Measurements from ENCODE around the gene TMEM94. TPM values are rescaled to one million over a fixed set of nuclear protein-coding genes. Genes with fewer than 3 reads are reported as not detected.

TMEM94 gene
- total RNA-seq, 4 donors from 2014 or later: 128 to 708 (median 280) TPM

- TF ChIP-seq EP300 (IDR thresholded peaks at IDR 0.05; ENCODE audit: low read depth) (no peak), POLR2A (IDR thresholded peaks at IDR 0.05) (no peak), POLR2AphosphoS5 (IDR thresholded peaks at IDR 0.05) (no peak)
- TF ChIP-seq, protein P1, sequence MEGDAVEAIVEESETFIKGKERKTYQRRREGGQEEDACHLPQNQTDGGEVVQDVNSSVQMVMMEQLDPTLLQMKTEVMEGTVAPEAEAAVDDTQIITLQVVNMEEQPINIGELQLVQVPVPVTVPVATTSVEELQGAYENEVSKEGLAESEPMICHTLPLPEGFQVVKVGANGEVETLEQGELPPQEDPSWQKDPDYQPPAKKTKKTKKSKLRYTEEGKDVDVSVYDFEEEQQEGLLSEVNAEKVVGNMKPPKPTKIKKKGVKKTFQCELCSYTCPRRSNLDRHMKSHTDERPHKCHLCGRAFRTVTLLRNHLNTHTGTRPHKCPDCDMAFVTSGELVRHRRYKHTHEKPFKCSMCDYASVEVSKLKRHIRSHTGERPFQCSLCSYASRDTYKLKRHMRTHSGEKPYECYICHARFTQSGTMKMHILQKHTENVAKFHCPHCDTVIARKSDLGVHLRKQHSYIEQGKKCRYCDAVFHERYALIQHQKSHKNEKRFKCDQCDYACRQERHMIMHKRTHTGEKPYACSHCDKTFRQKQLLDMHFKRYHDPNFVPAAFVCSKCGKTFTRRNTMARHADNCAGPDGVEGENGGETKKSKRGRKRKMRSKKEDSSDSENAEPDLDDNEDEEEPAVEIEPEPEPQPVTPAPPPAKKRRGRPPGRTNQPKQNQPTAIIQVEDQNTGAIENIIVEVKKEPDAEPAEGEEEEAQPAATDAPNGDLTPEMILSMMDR (IDR thresholded peaks at IDR 0.05): no peak
- H3K27ac ChIP-seq: peak overlapping the region in 3 of 4 donors; percentile 44 to 93 (median 87)
- no peaks in the 10 kb centered on the region for H3K36me3 ChIP-seq
- peaks cover 32 to 56% (median 48%) of the 10 kb centered on the region in 4 donors for H3K4me1 ChIP-seq
- intact Hi-C loops (cut with DNase I; ENCODE audit: low total_unique reads): loop anchor here (5.0 kb wide), 1 partner anchor 86 kb away; no protein-coding TSS in a partner anchor
- H3K4me3 ChIP-seq: peak overlapping the region in 1 of 4 donors; percentile 96
- no peaks in the 10 kb centered on the region for H3K27me3 ChIP-seq
- no peak for DNase-seq
- in situ Hi-C loops (cut with MboI; ENCODE audit: low pct_ligation_motif_present in 1 of 4, low pct_unique_long_range_greater_than_20kb in 1 of 4, low sequenced_read_pairs in 3 of 4): loop anchor here in 1 of 4 donors (10.0 kb wide), 1 partner anchor 88 kb away; no protein-coding TSS in a partner anchor
- no peaks in the 10 kb centered on the region for H3K9me3 ChIP-seq
- WGBS, 2 donors (ENCODE audit: low coverage in 1 of 2): 65% methylated on average over 10 of the region's 10 CpGs; no CpG with 5 or more reads in 1 of the 2 donors
These were observed 56.6 kb downstream of the TMEM94 start for GRCh38 chr17:75512926-75513640.

DNA sequence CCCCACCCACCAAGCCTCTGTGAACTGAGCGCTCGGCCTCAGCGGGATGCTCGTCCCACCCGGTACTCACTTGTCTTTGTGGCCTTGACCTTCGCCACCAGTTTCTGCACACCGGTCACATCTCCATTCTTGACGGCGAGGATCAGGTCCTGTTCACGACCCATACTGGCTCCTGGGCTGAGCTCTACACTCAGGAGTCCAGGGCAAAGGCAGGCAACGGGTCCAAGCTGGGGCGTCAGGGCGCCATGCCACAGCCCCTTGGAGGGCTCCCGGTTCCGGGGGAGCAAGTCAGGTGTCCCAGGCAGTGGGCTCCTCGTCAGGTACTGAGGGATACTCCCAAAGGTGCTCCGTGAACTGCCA, 57.2 kb downstream of the TMEM94 start:
- Histone ChIP-seq H3K36me3 (no peaks in the 10 kb centered on the region), H3K4me1 (peaks cover 28 to 62% (median 48%) of the 10 kb centered on the region in 4 donors), H3K27me3 (no peaks in the 10 kb centered on the region), H3K27ac (peak overlapping the region; percentile 87 to 93 (median 90)), H3K4me3 (peak overlapping the region in 1 of 4 donors; percentile 96), H3K9me3 (no peaks in the 10 kb centered on the region)
- DNase-seq: no peak
- WGBS, 2 donors (ENCODE audit: low coverage in 1 of 2): 94% methylated on average over 17 of the region's 17 CpGs; no CpG with 5 or more reads in 1 of the 2 donors
- TF ChIP-seq, protein P1 (IDR thresholded peaks at IDR 0.05): no peak
- TF ChIP-seq POLR2A (IDR thresholded peaks at IDR 0.05) (no peak), POLR2AphosphoS5 (IDR thresholded peaks at IDR 0.05) (no peak), EP300 (IDR thresholded peaks at IDR 0.05; ENCODE audit: low read depth) (no peak)
- intact Hi-C loops (cut with DNase I; ENCODE audit: low total_unique reads): loop anchor here (5.0 kb wide), 1 partner anchor 86 kb away; no protein-coding TSS in a partner anchor
- in situ Hi-C loops (cut with MboI; ENCODE audit: low pct_ligation_motif_present in 1 of 4, low pct_unique_long_range_greater_than_20kb in 1 of 4, low sequenced_read_pairs in 3 of 4): loop anchor here in 1 of 4 donors (10.0 kb wide), 1 partner anchor 89 kb away; no protein-coding TSS in a partner anchor

DNA sequence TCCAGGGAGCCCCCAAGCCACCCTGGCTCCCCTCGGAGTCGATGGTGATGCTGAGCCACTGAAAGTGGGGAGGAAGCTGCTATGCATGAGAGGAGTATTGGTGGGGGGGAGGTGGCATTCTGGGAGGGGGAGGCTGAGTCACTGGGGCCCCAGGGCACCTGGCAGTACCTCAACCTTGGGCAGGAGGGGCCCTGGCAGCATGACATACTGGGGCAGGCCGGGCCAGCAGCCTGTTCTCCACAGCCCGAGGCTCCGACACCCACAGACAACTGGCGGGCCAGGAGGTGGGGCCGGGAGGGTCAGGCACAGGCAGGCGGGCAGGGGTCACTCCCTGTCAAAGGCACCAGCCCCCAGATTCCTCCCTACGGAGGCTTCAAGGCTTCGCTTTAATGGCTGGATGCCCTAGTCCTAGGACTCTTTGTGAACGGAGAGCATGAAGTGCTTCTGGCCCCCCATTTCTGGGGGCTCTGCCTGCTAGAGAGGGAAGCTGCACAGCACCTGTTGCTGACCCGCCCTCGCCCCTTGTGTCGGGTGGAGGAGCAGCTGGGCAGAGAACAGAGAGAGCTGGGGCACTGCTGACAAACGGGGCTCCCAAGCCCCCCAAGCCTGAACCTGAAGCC, 58.0 kb downstream of the TMEM94 start:
- intact Hi-C loops (cut with DNase I; ENCODE audit: low total_unique reads): loop anchor here (5.0 kb wide), 1 partner anchor 87 kb away; no protein-coding TSS in a partner anchor
- Histone ChIP-seq H3K27me3 (no peaks in the 10 kb centered on the region), H3K9me3 (no peaks in the 10 kb centered on the region), H3K4me1 (peaks cover 22 to 59% (median 44%) of the 10 kb centered on the region in 4 donors), H3K27ac (peak overlapping the region; percentile 87 to 93 (median 90)), H3K36me3 (no peaks in the 10 kb centered on the region), H3K4me3 (peak overlapping the region; percentile 73 to 96 (median 92))
- in situ Hi-C loops (cut with MboI; ENCODE audit: low pct_ligation_motif_present in 1 of 4, low pct_unique_long_range_greater_than_20kb in 1 of 4, low sequenced_read_pairs in 3 of 4): loop anchor here in 1 of 4 donors (10.0 kb wide), 1 partner anchor 90 kb away; no protein-coding TSS in a partner anchor
- DNase-seq: peak; percentile 26
- 29% methylated on average over 15 of the region's 15 CpGs; no CpG with 5 or more reads in 1 of the 2 donors for WGBS, 2 donors (ENCODE audit: low coverage in 1 of 2)
- TF ChIP-seq EP300 (IDR thresholded peaks at IDR 0.05; ENCODE audit: low read depth) (no peak), POLR2A (IDR thresholded peaks at IDR 0.05) (no peak), POLR2AphosphoS5 (IDR thresholded peaks at IDR 0.05) (no peak)
- TF ChIP-seq, protein P1 (IDR thresholded peaks at IDR 0.05): no peak
